ENCODE data around the gene PSD4. TPM values are rescaled to one million over a fixed set of nuclear protein-coding genes. Genes with fewer than 3 reads are reported as not detected.

Gene PSD4
- total and polyA plus RNA-seq, 4 donors: 0.79 to 17.8 (median 6.5) TPM

GRCh38 chr2:113251118-113251517 is 77.3 kb downstream of the PSD4 start:
- DNase-seq: no peak
- H3K36me3 ChIP-seq (ENCODE audit: control insufficient read depth in 1 of 2, insufficient read depth in 2 of 2, low read length in 1 of 2): no peaks in the 10 kb centered on the region
- no peak overlapping the region for H3K27ac ChIP-seq (ENCODE audit: low read depth in 1 of 2, low read length in 2 of 2)
- intact Hi-C loops (cut with DNase I): loop anchor here (10.0 kb wide), 1 partner anchor 74 kb away; no protein-coding TSS in a partner anchor
- WGBS, 2 donors: 89 to 96% methylated on average over 7 of the region's 7 CpGs
- H3K9me3 ChIP-seq (ENCODE audit: control insufficient read depth, low read length): no peaks in the 10 kb centered on the region
- no peak overlapping the region for H3K4me3 ChIP-seq (ENCODE audit: low read length in 2 of 2)
- peaks cover 0 to 2% of the 10 kb centered on the region in 2 donors for H3K4me1 ChIP-seq (ENCODE audit: control insufficient read depth in 1 of 2, insufficient read depth in 2 of 2, low read length in 2 of 2)
- ATAC-seq (ENCODE audit: low FRiP score): no peak
- H3K27me3 ChIP-seq (ENCODE audit: control insufficient read depth in 1 of 2, insufficient read depth in 2 of 2, low read length in 1 of 2): no peaks in the 10 kb centered on the region

DNA sequence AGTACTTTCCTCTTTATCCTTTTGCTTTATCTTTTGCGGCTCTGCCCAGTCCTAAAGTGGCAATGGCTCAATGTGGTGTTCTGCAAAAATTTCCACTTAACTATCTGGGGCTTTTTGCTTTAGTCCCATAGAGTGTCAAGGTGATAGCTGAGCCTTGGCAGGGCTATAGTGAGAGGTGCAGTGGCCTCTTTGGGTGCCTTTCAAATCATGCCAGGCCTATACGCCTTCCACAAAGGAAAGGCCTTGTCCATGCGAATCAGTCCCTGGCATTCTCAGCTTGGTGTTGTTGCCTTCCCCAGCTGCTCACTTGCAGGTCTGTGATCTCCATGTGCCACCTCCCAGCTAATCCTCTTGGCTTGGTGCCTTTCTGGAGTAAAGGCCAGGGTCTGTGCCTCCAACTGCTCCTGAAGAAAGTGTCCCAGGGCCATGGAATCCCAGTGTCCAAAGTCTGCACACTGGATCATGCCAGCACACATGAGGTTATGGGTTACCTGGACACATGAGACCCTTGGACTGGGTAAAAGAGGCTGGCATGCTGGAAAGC is 78.3 kb downstream of the PSD4 start:
- Histone ChIP-seq H3K4me1 (ENCODE audit: control insufficient read depth in 1 of 2, insufficient read depth in 2 of 2, low read length in 2 of 2) (peaks cover 0 to 4% of the 10 kb centered on the region in 2 donors), H3K4me3 (ENCODE audit: low read length in 2 of 2) (no peak overlapping the region), H3K9me3 (ENCODE audit: control insufficient read depth, low read length) (no peaks in the 10 kb centered on the region), H3K36me3 (ENCODE audit: control insufficient read depth in 1 of 2, insufficient read depth in 2 of 2, low read length in 1 of 2) (no peaks in the 10 kb centered on the region), H3K27me3 (ENCODE audit: control insufficient read depth in 1 of 2, insufficient read depth in 2 of 2, low read length in 1 of 2) (no peaks in the 10 kb centered on the region), H3K27ac (ENCODE audit: low read depth in 1 of 2, low read length in 2 of 2) (no peak overlapping the region)
- DNase-seq: no peak
- intact Hi-C loops (cut with DNase I): loop anchor here (10.0 kb wide), 1 partner anchor 73 kb away; no protein-coding TSS in a partner anchor
- no peak for ATAC-seq (ENCODE audit: low FRiP score)
- whole genome bisulfite sequencing, 2 donors: 93 to 97% methylated on average over 3 of the region's 3 CpGs

DNA sequence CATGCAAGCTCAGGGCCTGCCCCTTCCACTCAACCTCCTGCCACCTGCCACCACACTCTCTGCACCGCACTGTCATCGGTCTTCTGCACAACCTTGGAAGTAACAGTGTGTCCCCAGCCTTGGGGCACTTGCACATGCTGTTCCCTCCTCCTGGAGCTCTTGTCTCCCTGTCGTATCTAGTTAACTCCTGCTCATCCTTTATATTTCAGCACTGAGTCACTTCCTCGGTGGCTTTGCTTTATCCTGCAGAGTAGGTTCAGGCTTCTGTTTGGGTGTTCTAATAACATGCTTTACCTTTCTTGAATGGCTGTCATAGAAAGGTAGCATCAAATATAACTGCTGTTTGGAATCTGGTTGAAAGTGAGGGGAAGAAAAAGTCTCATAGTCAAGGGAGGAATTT is 79.7 kb downstream of the PSD4 start:
- intact Hi-C loops (cut with DNase I): loop anchor here (10.0 kb wide), 1 partner anchor 71 kb away; no protein-coding TSS in a partner anchor
- no peak for ATAC-seq (ENCODE audit: low FRiP score)
- peaks cover 0 to 4% of the 10 kb centered on the region in 2 donors for H3K4me1 ChIP-seq (ENCODE audit: control insufficient read depth in 1 of 2, insufficient read depth in 2 of 2, low read length in 2 of 2)

GRCh38 chr2:113255140-113256070 is 81.6 kb downstream of the PSD4 start:
- Histone ChIP-seq H3K27me3 (ENCODE audit: control insufficient read depth in 1 of 2, insufficient read depth in 2 of 2, low read length in 1 of 2) (no peaks in the 10 kb centered on the region), H3K4me1 (ENCODE audit: control insufficient read depth in 1 of 2, insufficient read depth in 2 of 2, low read length in 2 of 2) (peaks cover 0 to 4% of the 10 kb centered on the region in 2 donors), H3K4me3 (ENCODE audit: low read length in 2 of 2) (no peak overlapping the region), H3K27ac (ENCODE audit: low read depth in 1 of 2, low read length in 2 of 2) (no peak overlapping the region), H3K9me3 (ENCODE audit: control insufficient read depth, low read length) (no peaks in the 10 kb centered on the region), H3K36me3 (ENCODE audit: control insufficient read depth in 1 of 2, insufficient read depth in 2 of 2, low read length in 1 of 2) (no peaks in the 10 kb centered on the region)
- intact Hi-C loops (cut with DNase I): loop anchor here (10.0 kb wide), 1 partner anchor 69 kb away; no protein-coding TSS in a partner anchor
- WGBS, 2 donors: 21 to 30% methylated on average over 4 of the region's 4 CpGs
- DNase-seq (no peak), ATAC-seq (ENCODE audit: low FRiP score) (no peak)

More for the DNA sequence above, 79.7 kb downstream of the PSD4 start:
- H3K4me3 ChIP-seq (ENCODE audit: low read length in 2 of 2): no peak overlapping the region
- no peaks in the 10 kb centered on the region for H3K36me3 ChIP-seq (ENCODE audit: control insufficient read depth in 1 of 2, insufficient read depth in 2 of 2, low read length in 1 of 2)
- no peaks in the 10 kb centered on the region for H3K9me3 ChIP-seq (ENCODE audit: control insufficient read depth, low read length)
- 87 to 97% methylated on average over 4 of the region's 4 CpGs for WGBS, 2 donors
- H3K27me3 ChIP-seq (ENCODE audit: control insufficient read depth in 1 of 2, insufficient read depth in 2 of 2, low read length in 1 of 2): no peaks in the 10 kb centered on the region
- H3K27ac ChIP-seq (ENCODE audit: low read depth in 1 of 2, low read length in 2 of 2): no peak overlapping the region
- no peak for DNase-seq

DNA sequence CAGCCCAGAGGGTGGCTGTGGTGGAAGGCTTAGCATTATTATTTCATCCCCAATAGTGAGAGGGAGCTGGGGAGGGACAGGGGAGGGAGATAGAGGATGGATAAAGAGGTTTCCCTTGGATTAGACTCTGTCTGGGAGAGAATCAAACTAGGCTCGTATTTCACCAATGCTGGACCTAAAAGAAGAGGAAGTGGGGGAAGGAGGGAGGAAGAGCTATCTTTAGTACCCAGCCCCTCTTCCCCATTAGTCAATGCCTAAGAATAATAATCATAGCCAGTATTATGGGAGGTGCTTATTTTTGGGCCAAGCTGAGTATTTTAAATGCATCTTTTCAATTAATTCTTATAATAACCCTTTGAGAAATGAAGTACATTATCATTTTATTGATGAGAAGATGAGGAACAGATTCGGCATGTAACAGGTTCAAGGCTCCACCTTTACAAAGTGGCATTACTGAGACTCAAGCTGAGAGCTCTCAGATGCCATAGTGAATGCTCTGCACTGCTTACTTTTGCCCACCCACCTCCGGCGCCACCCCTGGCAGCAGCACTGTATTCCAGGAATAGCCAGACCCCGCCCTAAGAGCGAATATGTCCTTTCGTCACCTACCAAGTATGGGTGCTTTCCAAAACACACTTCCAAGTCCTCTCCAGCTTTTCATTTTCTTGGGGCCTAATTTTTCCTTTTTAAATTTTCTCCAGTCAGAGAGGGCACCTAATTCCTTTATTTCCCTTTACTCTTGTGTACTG is 83.9 kb downstream of the PSD4 start:
- intact Hi-C loops (cut with DNase I): loop anchor here (10.0 kb wide), 1 partner anchor 67 kb away; no protein-coding TSS in a partner anchor
- no peaks in the 10 kb centered on the region for H3K36me3 ChIP-seq (ENCODE audit: control insufficient read depth in 1 of 2, insufficient read depth in 2 of 2, low read length in 1 of 2)
- H3K27ac ChIP-seq (ENCODE audit: low read depth in 1 of 2, low read length in 2 of 2): no peak overlapping the region
- no peak for DNase-seq
- WGBS, 2 donors: 10 to 19% methylated on average over 7 of the region's 7 CpGs
- no peaks in the 10 kb centered on the region for H3K27me3 ChIP-seq (ENCODE audit: control insufficient read depth in 1 of 2, insufficient read depth in 2 of 2, low read length in 1 of 2)
- ATAC-seq (ENCODE audit: low FRiP score): peak; percentile 6
- H3K9me3 ChIP-seq (ENCODE audit: control insufficient read depth, low read length): no peaks in the 10 kb centered on the region
- H3K4me1 ChIP-seq (ENCODE audit: control insufficient read depth in 1 of 2, insufficient read depth in 2 of 2, low read length in 2 of 2): peaks cover 0 to 4% of the 10 kb centered on the region in 2 donors
- H3K4me3 ChIP-seq (ENCODE audit: low read length in 2 of 2): no peak overlapping the region

DNA sequence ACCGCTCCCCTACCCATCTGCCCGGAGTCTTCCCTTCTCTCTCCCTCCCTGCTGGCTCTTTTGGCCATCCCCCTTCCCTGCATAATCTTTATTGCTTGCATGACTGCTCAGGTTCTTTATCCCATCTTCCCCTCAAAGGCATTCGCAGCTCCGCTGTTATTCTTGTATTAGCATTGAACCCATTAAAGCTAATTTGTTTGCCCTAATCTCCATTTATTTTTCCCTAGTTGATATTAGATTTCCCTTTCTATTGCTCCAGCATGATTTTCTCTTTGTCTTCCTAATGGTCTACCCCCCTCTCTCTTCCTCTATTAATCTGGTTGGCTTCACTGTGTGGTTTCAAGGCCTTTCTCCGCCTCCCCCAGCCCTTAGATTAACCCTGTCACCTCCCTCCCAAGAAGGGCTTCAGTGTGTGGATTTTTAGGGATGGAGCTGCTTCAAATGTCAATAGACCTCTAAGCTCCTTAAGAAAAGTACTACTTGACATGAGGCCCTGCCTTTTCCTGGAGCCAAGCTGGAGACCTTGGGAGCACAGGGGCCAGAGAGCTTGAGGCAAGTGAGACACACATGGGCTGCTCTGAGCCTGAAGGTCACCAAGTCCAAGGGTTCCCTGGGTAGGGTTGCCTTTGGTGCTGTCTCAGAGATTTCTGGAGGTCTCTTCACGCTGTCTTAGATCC is 84.8 kb downstream of the PSD4 start:
- Histone ChIP-seq H3K4me1 (ENCODE audit: control insufficient read depth in 1 of 2, insufficient read depth in 2 of 2, low read length in 2 of 2) (peaks cover 0 to 4% of the 10 kb centered on the region in 2 donors), H3K36me3 (ENCODE audit: control insufficient read depth in 1 of 2, insufficient read depth in 2 of 2, low read length in 1 of 2) (no peaks in the 10 kb centered on the region), H3K27ac (ENCODE audit: low read depth in 1 of 2, low read length in 2 of 2) (no peak overlapping the region), H3K27me3 (ENCODE audit: control insufficient read depth in 1 of 2, insufficient read depth in 2 of 2, low read length in 1 of 2) (no peaks in the 10 kb centered on the region), H3K4me3 (ENCODE audit: low read length in 2 of 2) (no peak overlapping the region), H3K9me3 (ENCODE audit: control insufficient read depth, low read length) (no peaks in the 10 kb centered on the region)
- WGBS, 2 donors: 91 to 96% methylated on average over 6 of the region's 6 CpGs
- intact Hi-C loops (cut with DNase I): loop anchor here (10.0 kb wide), 1 partner anchor 66 kb away; no protein-coding TSS in a partner anchor
- no peak for DNase-seq
- no peak for ATAC-seq (ENCODE audit: low FRiP score)

Data from aorta (tissue), 5 donors.